ENCODE data around the gene BBS9.

The BBS9 gene

GRCh38 chr7:33107136-33108066 lies 22.0 kb upstream of the BBS9 start:
- DNase-seq (ENCODE audit: low read depth) = no peak
- peak; percentile 56 for TF ChIP-seq CTCF (IDR thresholded peaks at IDR 0.05; ENCODE audit: control insufficient read depth, insufficient read depth, low read depth, low read length, missing control alignments)
- H3K4me3 ChIP-seq (ENCODE audit: control insufficient read depth, low read depth, low read length) = peak overlapping the region; percentile 64

- peak; percentile 8 for TF ChIP-seq CTCF (IDR thresholded peaks at IDR 0.05; ENCODE audit: control insufficient read depth, insufficient read depth, low read depth, low read length, missing control alignments)
- H3K4me3 ChIP-seq (ENCODE audit: control insufficient read depth, low read depth, low read length) = peak overlapping the region; percentile 64
- no peak for DNase-seq (ENCODE audit: low read depth)
These were observed 20.8 kb upstream of the BBS9 start for GRCh38 chr7:33108554-33109004.

GRCh38 chr7:33109005-33109757 lies 20.2 kb upstream of the BBS9 start, which contains the start of gene RP9:
RP9 (minus strand) TSS chr7:33109404; CDS start chr7:33109372, 32 bp downstream.
- peak within 1 kb of the TSS; percentile 64 for H3K4me3 ChIP-seq (ENCODE audit: control insufficient read depth, low read depth, low read length)
- no peak for TF ChIP-seq CTCF (IDR thresholded peaks at IDR 0.05; ENCODE audit: control insufficient read depth, insufficient read depth, low read depth, low read length, missing control alignments)
- DNase-seq (ENCODE audit: low read depth) = no peak

- TF ChIP-seq CTCF (IDR thresholded peaks at IDR 0.05; ENCODE audit: control insufficient read depth, insufficient read depth, low read depth, low read length, missing control alignments) = no peak
- DNase-seq (ENCODE audit: low read depth) = no peak
- peak overlapping the region; percentile 55 for H3K4me3 ChIP-seq (ENCODE audit: control insufficient read depth, low read depth, low read length)
These were observed 19.6 kb upstream of the BBS9 start for GRCh38 chr7:33109758-33110238.

- no peak overlapping the region for H3K4me3 ChIP-seq (ENCODE audit: control insufficient read depth, low read depth, low read length)
- no peak for DNase-seq (ENCODE audit: low read depth)
- TF ChIP-seq CTCF (IDR thresholded peaks at IDR 0.05; ENCODE audit: control insufficient read depth, insufficient read depth, low read depth, low read length, missing control alignments) = no peak
These were observed 17.8 kb upstream of the BBS9 start for GRCh38 chr7:33111614-33112013.

GRCh38 chr7:33114976-33115375 lies 14.4 kb upstream of the BBS9 start:
- no peak for TF ChIP-seq CTCF (IDR thresholded peaks at IDR 0.05; ENCODE audit: control insufficient read depth, insufficient read depth, low read depth, low read length, missing control alignments)
- no peak for DNase-seq (ENCODE audit: low read depth)
- H3K4me3 ChIP-seq (ENCODE audit: control insufficient read depth, low read depth, low read length) = no peak overlapping the region
